HepG2 (cell line): ENCODE data around the gene CASP3.

Experiments used
- AKAP8 ChIP-seq: sonication (generic); formaldehyde crosslinking; IDR thresholded peaks from 2 replicates; pipeline ENCODE4 v1.5.1; 2020; ENCODE audit warnings: mild to moderate bottlenecking, missing genetic modification reagents
- CREB1 ChIP-seq, 2 experiments: fragments of 450-650 bp in 1 of 2; IDR thresholded peaks; 2 replicates each; pipeline ENCODE4 v1.6.1; 2016 to 2017; ENCODE audit warnings: control low read depth in 1 of 2, mild to moderate bottlenecking in 1 of 2, missing compliant biosample characterization in 1 of 2, missing genetic modification characterization in 1 of 2
- GABPA ChIP-seq, 2 experiments: IDR thresholded peaks; 2 replicates each; pipeline ENCODE4 v1.6.1; 2011 to 2016; ENCODE audit warnings: low read depth in 2 of 2, low read length in 1 of 2, missing biosample characterization in 1 of 2, missing genetic modification characterization in 1 of 2
- HOXA7 ChIP-seq: sonication (generic); formaldehyde crosslinking; IDR thresholded peaks from 2 replicates; pipeline ENCODE4 v1.8.1; 2022; ENCODE audit warnings: mild to moderate bottlenecking, missing genetic modification reagents, moderate library complexity
- KLF13 ChIP-seq: sonication (generic); formaldehyde crosslinking; IDR thresholded peaks from 2 replicates; pipeline ENCODE4 v1.4.0; 2020; ENCODE audit warnings: mild to moderate bottlenecking, missing genetic modification reagents
- POLR2G ChIP-seq: fragments of 200-400 bp; formaldehyde crosslinking; IDR thresholded peaks from 2 replicates; pipeline ENCODE4 v1.6.1; 2018; ENCODE audit warnings: mild to moderate bottlenecking, low read depth, low read length, moderate library complexity
- SIN3A ChIP-seq: IDR thresholded peaks from 2 replicates; pipeline ENCODE4 v1.6.1; 2011; ENCODE audit warnings: low read depth, mild to moderate bottlenecking, control low read depth, low read length, borderline replicate concordance
- TAF15 ChIP-seq: fragments of 200-400 bp; formaldehyde crosslinking; IDR thresholded peaks from one replicate; pipeline ENCODE4 v1.6.1; 2018; ENCODE audit warnings: mild to moderate bottlenecking, low read depth, low read length; ENCODE audit not compliant: poor library complexity, severe bottlenecking
- TARDBP ChIP-seq: sonication (generic); formaldehyde crosslinking; IDR thresholded peaks from 2 replicates; pipeline ENCODE4 v1.8.0; 2022; ENCODE audit warnings: mild to moderate bottlenecking, missing genetic modification reagents
- ZNF282 ChIP-seq: fragments of 450-650 bp; IDR thresholded peaks from 2 replicates; pipeline ENCODE4 v1.6.1; 2018; ENCODE audit not compliant: partially characterized antibody
- ZNF841 ChIP-seq: sonication (generic); formaldehyde crosslinking; IDR thresholded peaks from 2 replicates; pipeline ENCODE4 v1.8.1; 2023; ENCODE audit warnings: missing genetic modification reagents, borderline replicate concordance
- TF ChIP-seq, protein P1 (sequence below): sonication (generic); formaldehyde crosslinking; IDR thresholded peaks from 2 replicates; pipeline ENCODE4 v1.4.0; 2020; ENCODE audit warnings: missing genetic modification reagents, borderline replicate concordance
- TF ChIP-seq, protein P2 (sequence below): sonication (generic); formaldehyde crosslinking; IDR thresholded peaks from 2 replicates; pipeline ENCODE4 v1.4.0; 2020; ENCODE audit warnings: missing genetic modification reagents

DNA sequence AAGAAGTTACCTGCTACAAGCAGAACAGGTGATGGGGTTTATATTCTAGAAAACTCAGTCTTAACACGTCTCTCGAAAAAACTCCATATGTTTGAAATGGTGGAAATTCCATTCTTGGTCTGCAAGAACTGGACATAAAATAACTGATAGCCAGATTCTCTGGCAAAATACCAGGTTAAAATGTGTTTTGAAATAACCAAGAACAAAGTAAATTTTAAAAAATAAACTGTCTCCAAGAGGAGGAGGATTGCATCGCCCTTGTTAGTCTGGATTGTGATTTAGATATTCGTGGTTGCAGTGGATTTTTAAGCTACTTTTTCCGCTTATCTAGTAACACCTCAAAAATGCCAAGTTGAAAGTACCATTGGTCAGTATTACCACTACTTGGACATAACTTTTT lies 43.8 kb upstream of the CASP3 start:
- TF ChIP-seq TARDBP (no peak), ZNF282 (no peak), ZNF841 (CRISPR knock-in tag) (no peak), HOXA7 (no peak), TAF15 (no peak), SIN3A (no peak), POLR2G (no peak), KLF13 (CRISPR knock-in tag) (no peak), CREB1 (IDR thresholded peaks at IDR 0.05) (no peak), CREB1 (CRISPR knock-in tag; IDR thresholded peaks at IDR 0.05) (no peak), AKAP8 (no peak), GABPA (IDR thresholded peaks at IDR 0.05; ENCODE audit: low read depth, low read length) (no peak), GABPA (CRISPR knock-in tag; IDR thresholded peaks at IDR 0.05; ENCODE audit: low read depth) (no peak)
- TF ChIP-seq, protein P1, sequence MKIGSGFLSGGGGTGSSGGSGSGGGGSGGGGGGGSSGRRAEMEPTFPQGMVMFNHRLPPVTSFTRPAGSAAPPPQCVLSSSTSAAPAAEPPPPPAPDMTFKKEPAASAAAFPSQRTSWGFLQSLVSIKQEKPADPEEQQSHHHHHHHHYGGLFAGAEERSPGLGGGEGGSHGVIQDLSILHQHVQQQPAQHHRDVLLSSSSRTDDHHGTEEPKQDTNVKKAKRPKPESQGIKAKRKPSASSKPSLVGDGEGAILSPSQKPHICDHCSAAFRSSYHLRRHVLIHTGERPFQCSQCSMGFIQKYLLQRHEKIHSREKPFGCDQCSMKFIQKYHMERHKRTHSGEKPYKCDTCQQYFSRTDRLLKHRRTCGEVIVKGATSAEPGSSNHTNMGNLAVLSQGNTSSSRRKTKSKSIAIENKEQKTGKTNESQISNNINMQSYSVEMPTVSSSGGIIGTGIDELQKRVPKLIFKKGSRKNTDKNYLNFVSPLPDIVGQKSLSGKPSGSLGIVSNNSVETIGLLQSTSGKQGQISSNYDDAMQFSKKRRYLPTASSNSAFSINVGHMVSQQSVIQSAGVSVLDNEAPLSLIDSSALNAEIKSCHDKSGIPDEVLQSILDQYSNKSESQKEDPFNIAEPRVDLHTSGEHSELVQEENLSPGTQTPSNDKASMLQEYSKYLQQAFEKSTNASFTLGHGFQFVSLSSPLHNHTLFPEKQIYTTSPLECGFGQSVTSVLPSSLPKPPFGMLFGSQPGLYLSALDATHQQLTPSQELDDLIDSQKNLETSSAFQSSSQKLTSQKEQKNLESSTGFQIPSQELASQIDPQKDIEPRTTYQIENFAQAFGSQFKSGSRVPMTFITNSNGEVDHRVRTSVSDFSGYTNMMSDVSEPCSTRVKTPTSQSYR, result no peak
- TF ChIP-seq, protein P2, sequence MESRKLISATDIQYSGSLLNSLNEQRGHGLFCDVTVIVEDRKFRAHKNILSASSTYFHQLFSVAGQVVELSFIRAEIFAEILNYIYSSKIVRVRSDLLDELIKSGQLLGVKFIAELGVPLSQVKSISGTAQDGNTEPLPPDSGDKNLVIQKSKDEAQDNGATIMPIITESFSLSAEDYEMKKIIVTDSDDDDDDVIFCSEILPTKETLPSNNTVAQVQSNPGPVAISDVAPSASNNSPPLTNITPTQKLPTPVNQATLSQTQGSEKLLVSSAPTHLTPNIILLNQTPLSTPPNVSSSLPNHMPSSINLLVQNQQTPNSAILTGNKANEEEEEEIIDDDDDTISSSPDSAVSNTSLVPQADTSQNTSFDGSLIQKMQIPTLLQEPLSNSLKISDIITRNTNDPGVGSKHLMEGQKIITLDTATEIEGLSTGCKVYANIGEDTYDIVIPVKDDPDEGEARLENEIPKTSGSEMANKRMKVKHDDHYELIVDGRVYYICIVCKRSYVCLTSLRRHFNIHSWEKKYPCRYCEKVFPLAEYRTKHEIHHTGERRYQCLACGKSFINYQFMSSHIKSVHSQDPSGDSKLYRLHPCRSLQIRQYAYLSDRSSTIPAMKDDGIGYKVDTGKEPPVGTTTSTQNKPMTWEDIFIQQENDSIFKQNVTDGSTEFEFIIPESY (CRISPR knock-in tag), result no peak
